Liver (tissue), 9 donors: ENCODE data around the gene NIPAL3. TPM values are rescaled to one million over a fixed set of nuclear protein-coding genes. Genes with fewer than 3 reads are reported as not detected.

Experiments
- DNase-seq: peaks from one replicate; pipeline ENCODE4 v3.0.0-alpha.2; 2017; ENCODE audit warnings: low spot score
- H3K27ac ChIP-seq, 2 donors: one replicate each; pipeline ENCODE4 v1.7.0; 2013; ENCODE audit warnings: inconsistent platforms in 2 of 2, low read length in 2 of 2, control low read depth in 1 of 2, low read depth in 1 of 2, mild to moderate bottlenecking in 1 of 2
- H3K27me3 ChIP-seq, 4 donors: one replicate each; pipeline versions ENCODE4 v1.6.1 to v1.7.0; 2013; ENCODE audit warnings: low read length in 3 of 4, inconsistent platforms in 1 of 4, mild to moderate bottlenecking in 1 of 4, moderate library complexity in 1 of 4; ENCODE audit not compliant: control insufficient read depth in 4 of 4, insufficient read depth in 4 of 4
- H3K36me3 ChIP-seq, 4 donors: one replicate each; pipeline versions ENCODE4 v1.6.1 to v1.7.0; 2013; ENCODE audit warnings: low read length in 3 of 4, mild to moderate bottlenecking in 3 of 4, low read depth in 1 of 4, moderate library complexity in 1 of 4; ENCODE audit not compliant: control insufficient read depth in 4 of 4, insufficient read depth in 3 of 4
- H3K4me1 ChIP-seq, 4 donors: one replicate each; pipeline versions ENCODE4 v1.6.1 to v1.7.0; 2013; ENCODE audit warnings: low read length in 3 of 4, mild to moderate bottlenecking in 3 of 4, moderate library complexity in 1 of 4; ENCODE audit not compliant: control insufficient read depth in 4 of 4, insufficient read depth in 4 of 4
- H3K4me3 ChIP-seq, 3 donors: one replicate each; pipeline versions ENCODE4 v1.6.1 to v1.7.0; 2013; ENCODE audit warnings: low read length in 3 of 3, control low read depth in 1 of 3, low read depth in 1 of 3, mild to moderate bottlenecking in 1 of 3
- H3K9ac ChIP-seq, 2 donors: one replicate each; pipeline ENCODE4 v1.7.0; 2013; ENCODE audit warnings: low read length in 2 of 2, mild to moderate bottlenecking in 2 of 2, moderate library complexity in 2 of 2, control low read depth in 1 of 2, low read depth in 1 of 2
- H3K9me3 ChIP-seq, 4 donors: one replicate each; pipeline versions ENCODE4 v1.6.1 to v1.7.0; 2013; ENCODE audit warnings: low read length in 3 of 4; ENCODE audit not compliant: control insufficient read depth in 4 of 4
- EGR1 ChIP-seq, 2 donors: IDR thresholded peaks; 2 replicates each; pipeline ENCODE4 v1.6.1; 2016 to 2018; ENCODE audit warnings: antibody characterized with exemption in 2 of 2, low read depth in 2 of 2
- FOXA1 ChIP-seq: IDR thresholded peaks from 2 replicates; pipeline ENCODE4 v1.6.1; 2016; ENCODE audit warnings: antibody characterized with exemption
- FOXA2 ChIP-seq: IDR thresholded peaks from 2 replicates; pipeline ENCODE4 v1.6.1; 2016; ENCODE audit warnings: antibody characterized with exemption
- GABPA ChIP-seq, 2 donors: IDR thresholded peaks in 1 of 2; conservative IDR thresholded peaks in 1 of 2; 2 replicates each; pipeline ENCODE4 v1.6.1; 2016; ENCODE audit warnings: antibody characterized with exemption in 2 of 2, mild to moderate bottlenecking in 1 of 2, moderate library complexity in 1 of 2
- HNF4G ChIP-seq: IDR thresholded peaks from 2 replicates; pipeline ENCODE4 v1.6.1; 2016; ENCODE audit warnings: antibody characterized with exemption
- JUND ChIP-seq, 2 donors: IDR thresholded peaks; 2 replicates each; pipeline ENCODE4 v1.6.1; 2016; ENCODE audit warnings: antibody characterized with exemption in 2 of 2
- NR2F2 ChIP-seq: IDR thresholded peaks from 2 replicates; pipeline ENCODE4 v1.6.1; 2016; ENCODE audit warnings: antibody characterized with exemption
- RAD21 ChIP-seq, 2 donors: IDR thresholded peaks; 2 replicates each; pipeline ENCODE4 v1.6.1; 2016; ENCODE audit warnings: antibody characterized with exemption in 2 of 2, mild to moderate bottlenecking in 2 of 2
- RXRA ChIP-seq, 2 donors: IDR thresholded peaks; 2 replicates each; pipeline ENCODE4 v1.6.1; 2017 to 2018; ENCODE audit warnings: antibody characterized with exemption in 2 of 2, mild to moderate bottlenecking in 1 of 2
- SP1 ChIP-seq: IDR thresholded peaks from 2 replicates; pipeline ENCODE4 v1.6.1; 2018; ENCODE audit warnings: antibody characterized with exemption, mild to moderate bottlenecking
- TAF1 ChIP-seq: conservative IDR thresholded peaks from 2 replicates; pipeline ENCODE4 v1.6.1; 2016; ENCODE audit warnings: antibody characterized with exemption, mild to moderate bottlenecking
- YY1 ChIP-seq: IDR thresholded peaks from 2 replicates; pipeline ENCODE4 v1.6.1; 2016; ENCODE audit warnings: antibody characterized with exemption, mild to moderate bottlenecking
- WGBS: extraction: QIAGEN DNeasy Blood & Tissue Kit; methylation state at CpG from one replicate; pipeline ENCODE4 v1.1.7; 2013; 5-methylcytosine and 5-hydroxymethylcytosine counted together
- polyA plus RNA-seq, 2 donors: library from polyadenylated mRNA; stranded (reverse) in 1 of 2; unstranded in 1 of 2; fragments of 200-250 nt in 1 of 2; fragments of >200 nt in 1 of 2; fragmentation: Nextera tagmentation in 1 of 2; extraction: Ambion mirVana in 1 of 2; gene quantifications; one replicate each; pipeline versions ENCODE4 v1.2.1 to v1.2.3, GENCODE V29; 2013 to 2015
- total RNA-seq, 2 donors: library from RNA; depleted of rRNA; stranded (reverse); fragments of >200 nt; gene quantifications; one replicate each; pipeline ENCODE4 v1.2.3, GENCODE V29; 2014
- TF ChIP-seq, protein P1 (sequence below): fragments of 150-350 bp; IDR thresholded peaks from 2 replicates; pipeline ENCODE4 v1.5.1; 2017; ENCODE audit warnings: improper control_type of control experiment, low read depth, low read length; ENCODE audit not compliant: missing input control
- TF ChIP-seq, protein P2 (sequence below): IDR thresholded peaks from 2 replicates; pipeline ENCODE4 v1.6.1; 2016; ENCODE audit warnings: antibody characterized with exemption
- TF ChIP-seq, protein P3 (sequence below): IDR thresholded peaks from 2 replicates; pipeline ENCODE4 v1.6.1; 2016; ENCODE audit warnings: antibody characterized with exemption
- TF ChIP-seq, protein P4 (sequence below): IDR thresholded peaks from 2 replicates; pipeline ENCODE4 v1.6.1; 2016; ENCODE audit warnings: antibody characterized with exemption
- TF ChIP-seq, protein P5 (sequence below): IDR thresholded peaks from 2 replicates; pipeline ENCODE4 v1.6.1; 2016; ENCODE audit warnings: antibody characterized with exemption, mild to moderate bottlenecking
- donor health status: healthy.
- donor health status: healthy.
- donor health status: healthy.
- donor health status: healthy.
- donor health status: healthy.

NIPAL3 gene
- total and polyA plus RNA-seq, 4 donors = 3.0 to 12.0 (median 6.0) TPM

DNA sequence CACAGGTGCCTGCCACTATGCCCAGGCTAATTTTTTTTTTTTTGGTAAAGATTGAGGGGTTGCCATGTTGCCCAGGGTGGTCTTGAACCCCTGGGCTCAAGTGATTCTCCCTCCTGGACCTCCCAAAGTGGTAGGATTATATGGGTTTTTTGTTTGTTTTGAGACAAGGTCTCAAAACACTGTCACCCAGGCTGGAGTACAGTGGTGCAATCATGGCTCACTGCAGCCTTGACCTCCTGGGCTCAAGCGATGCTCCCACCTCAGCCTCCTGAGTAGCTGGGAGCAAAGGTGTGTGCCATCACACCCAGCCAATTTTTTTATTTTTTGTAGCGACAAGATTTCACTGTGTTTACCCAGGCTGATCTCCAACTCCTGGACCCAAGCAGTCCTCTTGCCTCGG, 78.2 kb downstream of the NIPAL3 start:
- TF ChIP-seq, protein P1, sequence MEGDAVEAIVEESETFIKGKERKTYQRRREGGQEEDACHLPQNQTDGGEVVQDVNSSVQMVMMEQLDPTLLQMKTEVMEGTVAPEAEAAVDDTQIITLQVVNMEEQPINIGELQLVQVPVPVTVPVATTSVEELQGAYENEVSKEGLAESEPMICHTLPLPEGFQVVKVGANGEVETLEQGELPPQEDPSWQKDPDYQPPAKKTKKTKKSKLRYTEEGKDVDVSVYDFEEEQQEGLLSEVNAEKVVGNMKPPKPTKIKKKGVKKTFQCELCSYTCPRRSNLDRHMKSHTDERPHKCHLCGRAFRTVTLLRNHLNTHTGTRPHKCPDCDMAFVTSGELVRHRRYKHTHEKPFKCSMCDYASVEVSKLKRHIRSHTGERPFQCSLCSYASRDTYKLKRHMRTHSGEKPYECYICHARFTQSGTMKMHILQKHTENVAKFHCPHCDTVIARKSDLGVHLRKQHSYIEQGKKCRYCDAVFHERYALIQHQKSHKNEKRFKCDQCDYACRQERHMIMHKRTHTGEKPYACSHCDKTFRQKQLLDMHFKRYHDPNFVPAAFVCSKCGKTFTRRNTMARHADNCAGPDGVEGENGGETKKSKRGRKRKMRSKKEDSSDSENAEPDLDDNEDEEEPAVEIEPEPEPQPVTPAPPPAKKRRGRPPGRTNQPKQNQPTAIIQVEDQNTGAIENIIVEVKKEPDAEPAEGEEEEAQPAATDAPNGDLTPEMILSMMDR = no peak
- TF ChIP-seq HNF4G (no peak), EGR1 (IDR thresholded peaks at IDR 0.05; ENCODE audit: low read depth in 2 of 2) (no peak), RXRA (IDR thresholded peaks at IDR 0.05) (no peak), FOXA2 (no peak), YY1 (no peak), TAF1 (no peak), FOXA1 (no peak), RAD21 (IDR thresholded peaks at IDR 0.05) (no peak), NR2F2 (no peak)
- TF ChIP-seq, protein P2, sequence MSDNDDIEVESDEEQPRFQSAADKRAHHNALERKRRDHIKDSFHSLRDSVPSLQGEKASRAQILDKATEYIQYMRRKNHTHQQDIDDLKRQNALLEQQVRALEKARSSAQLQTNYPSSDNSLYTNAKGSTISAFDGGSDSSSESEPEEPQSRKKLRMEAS = no peak
- TF ChIP-seq, protein P3, sequence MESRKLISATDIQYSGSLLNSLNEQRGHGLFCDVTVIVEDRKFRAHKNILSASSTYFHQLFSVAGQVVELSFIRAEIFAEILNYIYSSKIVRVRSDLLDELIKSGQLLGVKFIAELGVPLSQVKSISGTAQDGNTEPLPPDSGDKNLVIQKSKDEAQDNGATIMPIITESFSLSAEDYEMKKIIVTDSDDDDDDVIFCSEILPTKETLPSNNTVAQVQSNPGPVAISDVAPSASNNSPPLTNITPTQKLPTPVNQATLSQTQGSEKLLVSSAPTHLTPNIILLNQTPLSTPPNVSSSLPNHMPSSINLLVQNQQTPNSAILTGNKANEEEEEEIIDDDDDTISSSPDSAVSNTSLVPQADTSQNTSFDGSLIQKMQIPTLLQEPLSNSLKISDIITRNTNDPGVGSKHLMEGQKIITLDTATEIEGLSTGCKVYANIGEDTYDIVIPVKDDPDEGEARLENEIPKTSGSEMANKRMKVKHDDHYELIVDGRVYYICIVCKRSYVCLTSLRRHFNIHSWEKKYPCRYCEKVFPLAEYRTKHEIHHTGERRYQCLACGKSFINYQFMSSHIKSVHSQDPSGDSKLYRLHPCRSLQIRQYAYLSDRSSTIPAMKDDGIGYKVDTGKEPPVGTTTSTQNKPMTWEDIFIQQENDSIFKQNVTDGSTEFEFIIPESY = no peak
- TF ChIP-seq, protein P4, sequence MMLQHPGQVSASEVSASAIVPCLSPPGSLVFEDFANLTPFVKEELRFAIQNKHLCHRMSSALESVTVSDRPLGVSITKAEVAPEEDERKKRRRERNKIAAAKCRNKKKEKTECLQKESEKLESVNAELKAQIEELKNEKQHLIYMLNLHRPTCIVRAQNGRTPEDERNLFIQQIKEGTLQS = no peak
- TF ChIP-seq, protein P5, sequence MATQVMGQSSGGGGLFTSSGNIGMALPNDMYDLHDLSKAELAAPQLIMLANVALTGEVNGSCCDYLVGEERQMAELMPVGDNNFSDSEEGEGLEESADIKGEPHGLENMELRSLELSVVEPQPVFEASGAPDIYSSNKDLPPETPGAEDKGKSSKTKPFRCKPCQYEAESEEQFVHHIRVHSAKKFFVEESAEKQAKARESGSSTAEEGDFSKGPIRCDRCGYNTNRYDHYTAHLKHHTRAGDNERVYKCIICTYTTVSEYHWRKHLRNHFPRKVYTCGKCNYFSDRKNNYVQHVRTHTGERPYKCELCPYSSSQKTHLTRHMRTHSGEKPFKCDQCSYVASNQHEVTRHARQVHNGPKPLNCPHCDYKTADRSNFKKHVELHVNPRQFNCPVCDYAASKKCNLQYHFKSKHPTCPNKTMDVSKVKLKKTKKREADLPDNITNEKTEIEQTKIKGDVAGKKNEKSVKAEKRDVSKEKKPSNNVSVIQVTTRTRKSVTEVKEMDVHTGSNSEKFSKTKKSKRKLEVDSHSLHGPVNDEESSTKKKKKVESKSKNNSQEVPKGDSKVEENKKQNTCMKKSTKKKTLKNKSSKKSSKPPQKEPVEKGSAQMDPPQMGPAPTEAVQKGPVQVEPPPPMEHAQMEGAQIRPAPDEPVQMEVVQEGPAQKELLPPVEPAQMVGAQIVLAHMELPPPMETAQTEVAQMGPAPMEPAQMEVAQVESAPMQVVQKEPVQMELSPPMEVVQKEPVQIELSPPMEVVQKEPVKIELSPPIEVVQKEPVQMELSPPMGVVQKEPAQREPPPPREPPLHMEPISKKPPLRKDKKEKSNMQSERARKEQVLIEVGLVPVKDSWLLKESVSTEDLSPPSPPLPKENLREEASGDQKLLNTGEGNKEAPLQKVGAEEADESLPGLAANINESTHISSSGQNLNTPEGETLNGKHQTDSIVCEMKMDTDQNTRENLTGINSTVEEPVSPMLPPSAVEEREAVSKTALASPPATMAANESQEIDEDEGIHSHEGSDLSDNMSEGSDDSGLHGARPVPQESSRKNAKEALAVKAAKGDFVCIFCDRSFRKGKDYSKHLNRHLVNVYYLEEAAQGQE = no peak
- H3K9ac ChIP-seq = no peak overlapping the region
- no peaks in the 10 kb centered on the region for H3K27me3 ChIP-seq
- H3K4me1 ChIP-seq = peaks cover 0 to 1% (median 0%) of the 10 kb centered on the region in 4 donors
- H3K4me3 ChIP-seq = no peak overlapping the region
- H3K9me3 ChIP-seq = no peaks in the 10 kb centered on the region
- H3K27ac ChIP-seq = no peak overlapping the region
- H3K36me3 ChIP-seq = no peaks in the 10 kb centered on the region
- DNase-seq = no peak
- 74% methylated on average over 3 of the region's 3 CpGs for WGBS

DNA sequence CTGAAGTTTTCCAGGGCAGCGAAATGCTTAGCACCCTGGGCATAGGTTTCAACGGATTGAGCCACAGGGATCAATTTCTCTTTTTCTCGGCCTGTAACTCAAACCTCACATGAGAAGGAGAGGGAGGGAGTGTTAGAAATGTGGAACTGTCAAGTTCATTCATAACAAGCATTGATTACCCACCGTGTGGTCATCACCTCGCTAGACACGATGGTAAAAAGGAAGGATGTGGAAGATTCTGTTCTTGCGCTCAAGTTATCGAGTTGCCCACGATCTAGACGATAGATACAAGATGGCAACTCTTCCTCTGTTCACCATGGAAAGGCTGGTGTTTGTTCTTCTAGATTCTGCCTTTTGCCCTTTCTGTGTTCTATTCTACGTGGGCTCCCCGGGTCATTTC, 83.0 kb downstream of the NIPAL3 start:
- no peak overlapping the region for H3K4me3 ChIP-seq
- H3K9me3 ChIP-seq = no peaks in the 10 kb centered on the region
- TF ChIP-seq EGR1 (IDR thresholded peaks at IDR 0.05; ENCODE audit: low read depth in 2 of 2) = no peak
- TF ChIP-seq RAD21 (IDR thresholded peaks at IDR 0.05) = no peak
- TF ChIP-seq JUND (IDR thresholded peaks at IDR 0.05) = no peak
- TF ChIP-seq, protein P2 = no peak
- no peak for TF ChIP-seq GABPA (IDR thresholded peaks at IDR 0.05 in 1 of 2, conservative IDR thresholded peaks at IDR 0.05 in 1 of 2)
- TF ChIP-seq, protein P3 = no peak
- no peak for TF ChIP-seq FOXA2
- TF ChIP-seq TAF1 = no peak
- no peak for TF ChIP-seq RXRA (IDR thresholded peaks at IDR 0.05)
- TF ChIP-seq SP1 = no peak
- 85% methylated on average over 12 of the region's 12 CpGs for whole genome bisulfite sequencing
- H3K27me3 ChIP-seq = no peaks in the 10 kb centered on the region
- no peaks in the 10 kb centered on the region for H3K36me3 ChIP-seq
- DNase-seq = no peak
- H3K27ac ChIP-seq = no peak overlapping the region
- H3K4me1 ChIP-seq = peaks cover 0 to 14% (median 5%) of the 10 kb centered on the region in 4 donors
- no peak overlapping the region for H3K9ac ChIP-seq
